Glutamatergic neuron (in vitro differentiated cells): ENCODE measurements around the gene EMC8. TPM values are rescaled to one million over a fixed set of nuclear protein-coding genes. Genes with fewer than 3 reads are reported as not detected.
A peak's percentile ranks its signal among the peaks of the same experiment; 100 is the strongest.

ENCODE experiments used
- DNase-seq: peaks from one replicate; pipeline ENCODE4 v3.0.0; 2022
- H3K27ac Mint-ChIP-seq: one replicate; pipeline ENCODE4 v1.8.0; 2020; ENCODE audit warnings: mild to moderate bottlenecking, mixed read lengths, inconsistent platforms; ENCODE audit not compliant: unreplicated experiment
- H3K27me3 Mint-ChIP-seq: one replicate; pipeline ENCODE4 v1.8.0; 2020; ENCODE audit warnings: mild to moderate bottlenecking, moderate library complexity, mixed read lengths, inconsistent platforms; ENCODE audit not compliant: unreplicated experiment
- H3K36me3 Mint-ChIP-seq: one replicate; pipeline ENCODE4 v1.8.0; 2020; ENCODE audit warnings: mild to moderate bottlenecking, mixed read lengths, inconsistent platforms; ENCODE audit not compliant: unreplicated experiment
- H3K4me1 Mint-ChIP-seq: one replicate; pipeline ENCODE4 v1.8.0; 2020; ENCODE audit warnings: mild to moderate bottlenecking, low read depth, mixed read lengths, inconsistent platforms; ENCODE audit not compliant: unreplicated experiment
- H3K4me3 Mint-ChIP-seq: one replicate; pipeline ENCODE4 v1.8.0; 2020; ENCODE audit warnings: mild to moderate bottlenecking, mixed read lengths, inconsistent platforms; ENCODE audit not compliant: unreplicated experiment
- H3K9me3 Mint-ChIP-seq: one replicate; pipeline ENCODE4 v1.8.0; 2020; ENCODE audit warnings: mild to moderate bottlenecking, moderate library complexity, mixed read lengths, inconsistent platforms; ENCODE audit not compliant: unreplicated experiment
- total RNA-seq: library from RNA; stranded (reverse); fragmentation: NEBNext Ultra II Directional; extraction: Animal tissue kit (Norgen Biotek cat#: 25700); gene quantifications from one replicate; pipeline ENCODE4 v1.2.1, GENCODE V29; 2021; ENCODE audit not compliant: unreplicated experiment
- TF ChIP-seq, protein P1 (sequence below): fragments of 200-600 bp; sonication (generic); IDR thresholded peaks from one replicate; pipeline ENCODE4 v1.5.0; 2021; ENCODE audit not compliant: partially characterized antibody, unreplicated experiment

EMC8 gene
- total RNA-seq, 1 donor from 2014 or later = 34.2 TPM

DNA sequence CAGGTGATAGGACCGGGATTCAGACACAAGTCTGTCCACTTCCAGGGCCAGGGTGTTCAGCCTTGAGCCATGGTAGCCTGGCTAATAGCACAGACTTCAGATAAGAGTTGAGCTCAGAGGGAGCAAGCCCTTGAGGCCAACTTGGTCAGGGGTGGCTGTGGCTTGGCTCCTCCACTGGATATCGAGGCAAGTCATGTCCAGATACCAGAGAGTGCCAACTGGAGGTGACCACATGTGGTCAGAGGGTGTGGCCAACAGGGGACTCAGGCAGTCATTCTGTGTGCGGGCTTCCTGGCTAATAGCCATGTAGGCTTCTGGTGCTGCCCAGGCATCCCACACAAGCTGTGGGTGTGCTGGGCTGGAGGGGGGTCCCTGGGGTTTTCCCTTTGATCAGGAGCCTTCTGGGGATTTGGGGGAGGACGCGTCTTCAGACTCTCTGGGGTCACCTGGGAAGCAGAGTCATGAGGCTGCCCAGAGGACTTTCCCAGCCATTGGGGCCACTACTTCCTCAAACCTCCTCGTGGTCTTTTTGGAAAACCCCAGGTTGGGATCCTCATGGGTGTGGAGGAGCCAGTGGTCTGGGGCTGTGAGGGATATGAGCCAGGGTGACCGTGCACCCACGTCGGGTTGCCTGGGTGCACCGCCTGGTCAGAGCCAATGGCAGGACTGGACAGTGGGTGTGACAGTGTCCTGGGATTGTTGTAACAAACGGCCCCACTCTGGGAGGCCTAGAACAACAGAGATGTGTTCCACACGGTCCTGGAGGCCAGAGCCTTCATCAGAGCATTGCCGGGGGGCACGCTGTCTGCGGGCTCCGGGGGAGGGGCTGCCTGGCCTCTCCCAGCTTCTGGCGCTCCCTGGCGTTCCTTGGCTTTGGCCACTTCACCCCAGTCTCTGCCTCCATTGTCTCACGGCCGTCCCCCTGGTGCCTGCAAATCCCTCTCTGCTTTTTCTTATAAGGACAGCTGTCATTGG is 25.1 kb upstream of the EMC8 start:
- no peak overlapping the region for H3K4me3 Mint-ChIP-seq
- TF ChIP-seq, protein P1, sequence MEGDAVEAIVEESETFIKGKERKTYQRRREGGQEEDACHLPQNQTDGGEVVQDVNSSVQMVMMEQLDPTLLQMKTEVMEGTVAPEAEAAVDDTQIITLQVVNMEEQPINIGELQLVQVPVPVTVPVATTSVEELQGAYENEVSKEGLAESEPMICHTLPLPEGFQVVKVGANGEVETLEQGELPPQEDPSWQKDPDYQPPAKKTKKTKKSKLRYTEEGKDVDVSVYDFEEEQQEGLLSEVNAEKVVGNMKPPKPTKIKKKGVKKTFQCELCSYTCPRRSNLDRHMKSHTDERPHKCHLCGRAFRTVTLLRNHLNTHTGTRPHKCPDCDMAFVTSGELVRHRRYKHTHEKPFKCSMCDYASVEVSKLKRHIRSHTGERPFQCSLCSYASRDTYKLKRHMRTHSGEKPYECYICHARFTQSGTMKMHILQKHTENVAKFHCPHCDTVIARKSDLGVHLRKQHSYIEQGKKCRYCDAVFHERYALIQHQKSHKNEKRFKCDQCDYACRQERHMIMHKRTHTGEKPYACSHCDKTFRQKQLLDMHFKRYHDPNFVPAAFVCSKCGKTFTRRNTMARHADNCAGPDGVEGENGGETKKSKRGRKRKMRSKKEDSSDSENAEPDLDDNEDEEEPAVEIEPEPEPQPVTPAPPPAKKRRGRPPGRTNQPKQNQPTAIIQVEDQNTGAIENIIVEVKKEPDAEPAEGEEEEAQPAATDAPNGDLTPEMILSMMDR = no peak
- peaks cover 9% of the 10 kb centered on the region for H3K9me3 Mint-ChIP-seq
- peaks cover 4% of the 10 kb centered on the region for H3K27me3 Mint-ChIP-seq
- H3K36me3 Mint-ChIP-seq = no peaks in the 10 kb centered on the region
- no peak overlapping the region for H3K27ac Mint-ChIP-seq
- peaks cover 11% of the 10 kb centered on the region for H3K4me1 Mint-ChIP-seq
- DNase-seq = no peak

DNA sequence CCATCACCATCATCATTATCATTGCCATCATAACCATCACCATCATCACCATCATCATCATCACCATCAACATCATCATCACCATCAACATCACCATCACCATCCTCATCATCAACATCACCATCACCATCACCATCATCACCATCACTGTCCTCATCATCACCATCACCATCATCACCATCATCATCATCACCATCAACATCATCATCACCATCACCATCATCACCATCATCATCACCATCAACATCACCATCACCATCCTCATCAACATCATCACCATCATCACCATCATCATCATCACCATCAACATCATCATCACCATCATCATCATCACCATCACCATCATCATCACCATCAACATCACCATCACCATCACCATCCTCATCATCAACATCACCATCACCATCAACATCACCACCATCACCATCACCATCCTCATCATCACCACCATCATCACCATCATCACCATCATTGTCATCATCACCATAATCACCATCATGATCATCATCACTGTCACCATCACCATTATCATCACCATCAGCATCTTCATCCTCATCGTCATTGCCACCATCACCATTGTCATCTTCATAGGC is 24.1 kb upstream of the EMC8 start:
- no peak for DNase-seq
- Mint-ChIP-seq H3K4me1 (peaks cover 11% of the 10 kb centered on the region), H3K36me3 (no peaks in the 10 kb centered on the region), H3K9me3 (peaks cover 6% of the 10 kb centered on the region), H3K27me3 (peaks cover 4% of the 10 kb centered on the region), H3K4me3 (no peak overlapping the region), H3K27ac (no peak overlapping the region)
- TF ChIP-seq, protein P1 = no peak

DNA sequence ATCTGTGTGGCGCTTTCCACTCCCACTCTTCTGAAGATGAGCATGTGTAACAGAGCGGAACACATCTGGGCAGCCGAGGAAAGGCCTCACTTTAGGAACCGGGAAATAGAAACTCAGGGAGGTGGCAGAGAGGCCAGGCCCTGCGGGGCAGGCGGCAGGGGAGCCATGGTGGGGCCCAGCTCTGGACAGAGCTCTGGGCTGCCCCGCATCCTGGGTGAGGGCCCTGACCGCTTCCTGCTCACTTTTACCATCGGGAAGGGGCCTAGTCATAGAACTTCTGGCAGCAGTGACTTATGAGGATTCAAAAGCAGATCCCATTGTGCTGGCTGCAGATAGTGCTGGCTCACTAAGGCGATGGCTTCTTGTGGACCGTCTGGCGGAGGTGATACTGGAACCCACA is 22.8 kb upstream of the EMC8 start:
- peaks cover 4% of the 10 kb centered on the region for H3K27me3 Mint-ChIP-seq
- TF ChIP-seq, protein P1 = no peak
- H3K4me1 Mint-ChIP-seq = peaks cover 11% of the 10 kb centered on the region
- no peak overlapping the region for H3K4me3 Mint-ChIP-seq
- peaks cover 6% of the 10 kb centered on the region for H3K9me3 Mint-ChIP-seq
- H3K27ac Mint-ChIP-seq = no peak overlapping the region
- H3K36me3 Mint-ChIP-seq = no peaks in the 10 kb centered on the region
- DNase-seq = no peak

DNA sequence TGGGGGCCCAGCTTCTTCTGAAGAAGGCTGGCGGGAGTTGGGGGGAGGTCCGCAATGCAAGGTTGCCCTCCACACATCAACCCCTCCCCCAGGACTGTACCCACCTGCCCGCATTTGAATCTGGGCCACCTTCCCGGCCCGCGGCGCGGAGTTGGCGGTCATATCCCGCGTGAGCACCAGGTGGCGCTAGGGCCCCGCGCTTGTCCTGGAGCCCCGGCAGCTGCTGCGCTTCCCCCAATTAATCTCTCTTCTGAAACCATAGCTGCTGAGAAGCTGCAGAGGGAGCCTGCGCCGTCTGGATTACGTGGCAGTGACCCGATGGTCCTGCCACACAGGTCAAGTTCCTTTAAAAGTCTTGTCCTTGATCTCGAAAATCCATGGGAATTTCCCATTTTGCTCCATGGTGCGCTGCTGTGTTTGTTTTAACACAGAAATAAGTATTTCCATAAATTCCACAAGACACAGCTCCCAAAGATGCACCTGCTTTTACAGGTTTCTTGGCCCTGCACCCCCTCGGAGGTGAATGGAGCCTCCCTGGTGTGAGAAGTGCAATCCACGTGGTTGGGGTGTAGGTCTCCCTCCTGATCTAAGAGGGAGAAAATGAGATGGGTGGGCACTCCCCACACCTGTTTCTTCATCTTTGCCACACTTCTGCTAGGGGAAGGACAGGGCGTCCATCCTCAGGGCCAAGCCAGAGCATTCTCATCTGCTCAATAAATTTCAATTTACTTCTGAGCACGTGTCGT is 22.2 kb upstream of the EMC8 start:
- peak; percentile 87 for DNase-seq
- H3K27me3 Mint-ChIP-seq = peaks cover 4% of the 10 kb centered on the region
- no peaks in the 10 kb centered on the region for H3K36me3 Mint-ChIP-seq
- TF ChIP-seq, protein P1 = peak; percentile 97
- peaks cover 7% of the 10 kb centered on the region for H3K4me1 Mint-ChIP-seq
- H3K9me3 Mint-ChIP-seq = peaks cover 2% of the 10 kb centered on the region
- no peak overlapping the region for H3K4me3 Mint-ChIP-seq
- no peak overlapping the region for H3K27ac Mint-ChIP-seq
